B cell (primary cell): ENCODE measurements around the gene SP140.

Source experiments
- EZH2 ChIP-seq: IDR thresholded peaks from 2 replicates; pipeline ENCODE4 v1.6.1; 2012; ENCODE audit warnings: borderline replicate concordance, low read depth, mild to moderate bottlenecking, moderate library complexity, low read length; ENCODE audit not compliant: insufficient read depth, poor library complexity, severe bottlenecking
- TF ChIP-seq, protein P1 (sequence below): fragments of 200-600 bp; IDR thresholded peaks from one replicate; pipeline ENCODE4 v1.8.0; 2022; ENCODE audit warnings: antibody characterized with exemption, mild to moderate bottlenecking

DNA sequence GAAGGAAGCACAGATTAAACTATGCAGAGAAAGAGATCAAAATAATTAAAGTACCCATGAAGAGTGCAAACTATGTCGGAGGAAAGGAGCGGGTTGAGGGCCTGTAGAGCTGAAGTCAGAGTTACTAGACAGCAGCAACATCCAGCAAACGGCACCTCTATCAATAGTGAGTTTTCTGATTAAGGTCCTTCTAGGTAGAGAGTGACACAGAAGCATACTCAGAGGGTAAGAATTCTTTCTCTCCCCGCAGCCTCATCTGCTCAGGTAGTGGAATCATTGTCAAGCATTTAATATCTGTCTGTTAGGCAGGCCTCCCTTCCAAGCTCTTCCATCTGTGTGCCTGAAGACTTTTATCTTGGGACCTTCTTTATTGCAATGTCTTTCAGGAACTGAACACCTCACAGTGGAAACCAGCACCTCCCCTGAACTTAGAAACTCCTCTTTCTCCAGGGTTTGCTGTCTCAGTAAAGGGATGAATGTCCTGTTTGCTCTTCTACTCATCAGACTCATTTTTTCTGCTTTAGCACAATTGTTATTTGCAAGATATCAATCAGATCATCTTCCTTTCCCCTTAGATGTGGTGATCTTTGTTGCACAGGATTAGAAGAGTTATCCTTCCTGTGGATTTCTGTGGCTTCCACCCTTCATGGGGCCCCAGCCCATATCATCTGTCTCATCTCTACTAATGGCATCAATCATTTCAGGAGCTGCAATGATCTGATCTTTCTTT is 28.8 kb downstream of the SP140 start:
- TF ChIP-seq, protein P1, sequence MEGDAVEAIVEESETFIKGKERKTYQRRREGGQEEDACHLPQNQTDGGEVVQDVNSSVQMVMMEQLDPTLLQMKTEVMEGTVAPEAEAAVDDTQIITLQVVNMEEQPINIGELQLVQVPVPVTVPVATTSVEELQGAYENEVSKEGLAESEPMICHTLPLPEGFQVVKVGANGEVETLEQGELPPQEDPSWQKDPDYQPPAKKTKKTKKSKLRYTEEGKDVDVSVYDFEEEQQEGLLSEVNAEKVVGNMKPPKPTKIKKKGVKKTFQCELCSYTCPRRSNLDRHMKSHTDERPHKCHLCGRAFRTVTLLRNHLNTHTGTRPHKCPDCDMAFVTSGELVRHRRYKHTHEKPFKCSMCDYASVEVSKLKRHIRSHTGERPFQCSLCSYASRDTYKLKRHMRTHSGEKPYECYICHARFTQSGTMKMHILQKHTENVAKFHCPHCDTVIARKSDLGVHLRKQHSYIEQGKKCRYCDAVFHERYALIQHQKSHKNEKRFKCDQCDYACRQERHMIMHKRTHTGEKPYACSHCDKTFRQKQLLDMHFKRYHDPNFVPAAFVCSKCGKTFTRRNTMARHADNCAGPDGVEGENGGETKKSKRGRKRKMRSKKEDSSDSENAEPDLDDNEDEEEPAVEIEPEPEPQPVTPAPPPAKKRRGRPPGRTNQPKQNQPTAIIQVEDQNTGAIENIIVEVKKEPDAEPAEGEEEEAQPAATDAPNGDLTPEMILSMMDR = no peak
- TF ChIP-seq EZH2 = no peak
